CD14-positive monocyte (primary cell): ENCODE data around the gene SPHK1. TPM values are rescaled to one million over a fixed set of nuclear protein-coding genes. Genes with fewer than 3 reads are reported as not detected.
A peak's percentile ranks its signal among the peaks of the same experiment; 100 is the strongest.

Source experiments
- DNase-seq, 3 donors: peaks; one replicate each; pipeline ENCODE4 v3.0.0-alpha.2; 2011 to 2022
- H2AFZ ChIP-seq: 2 replicates; pipeline ENCODE4 v1.6.0; 2012; ENCODE audit warnings: mild to moderate bottlenecking, low read depth, low read length, inconsistent platforms; ENCODE audit not compliant: insufficient read depth, poor library complexity, severe bottlenecking
- H3K27ac ChIP-seq, 2 donors: 1 replicate in 1 of 2; 2 replicates in 1 of 2; pipeline ENCODE4 v1.5.1; 2012 to 2013; ENCODE audit warnings: low read length in 2 of 2, control low read depth in 1 of 2, inconsistent platforms in 1 of 2, low read depth in 1 of 2, mild to moderate bottlenecking in 1 of 2
- H3K27me3 ChIP-seq, 2 donors: one replicate each; pipeline versions ENCODE4 v1.6.0 to v1.6.1; 2011 to 2013; ENCODE audit warnings: low read length in 2 of 2; ENCODE audit not compliant: control insufficient read depth in 2 of 2, insufficient read depth in 2 of 2
- H3K36me3 ChIP-seq, 2 donors: replicated peaks in 1 of 2; 1 replicate in 1 of 2; 2 replicates in 1 of 2; pipeline versions ENCODE4 v1.5.1 to v1.6.1; 2012 to 2013; ENCODE audit warnings: low read length in 2 of 2, control low read depth in 1 of 2, inconsistent platforms in 1 of 2, mild to moderate bottlenecking in 1 of 2; ENCODE audit not compliant: insufficient read depth in 2 of 2, control insufficient read depth in 1 of 2
- H3K4me1 ChIP-seq, 2 donors: 1 replicate in 1 of 2; 2 replicates in 1 of 2; pipeline versions ENCODE4 v1.5.1 to v1.6.1; 2012 to 2013; ENCODE audit warnings: low read length in 2 of 2, control low read depth in 1 of 2, inconsistent platforms in 1 of 2, mild to moderate bottlenecking in 1 of 2, moderate library complexity in 1 of 2; ENCODE audit not compliant: insufficient read depth in 2 of 2, control insufficient read depth in 1 of 2
- H3K4me2 ChIP-seq: replicated peaks from 2 replicates; pipeline ENCODE3; 2012; ENCODE audit warnings: low read length, moderate library complexity, mild to moderate bottlenecking; ENCODE audit not compliant: poor library complexity, severe bottlenecking; ENCODE audit errors: extremely low read depth
- H3K4me3 ChIP-seq, 3 experiments: fragments of 200-600 bp in 1 of 3; sonication (generic) in 1 of 3; replicated peaks in 1 of 3; 1 replicate in 2 of 3; 2 replicates in 1 of 3; pipeline ENCODE4 v1.5.1; 2011 to 2013; ENCODE audit warnings: low read length in 3 of 3, mild to moderate bottlenecking in 3 of 3, control low read depth in 2 of 3, low read depth in 2 of 3, inconsistent platforms in 1 of 3, moderate library complexity in 1 of 3
- H3K79me2 ChIP-seq: 2 replicates; pipeline ENCODE4 v1.6.0; 2012; ENCODE audit warnings: mild to moderate bottlenecking, control low read depth, inconsistent platforms, low read length, moderate library complexity; ENCODE audit not compliant: insufficient read depth
- H3K9ac ChIP-seq: 2 replicates; pipeline ENCODE4 v1.6.0; 2017; ENCODE audit warnings: low read length, mild to moderate bottlenecking; ENCODE audit not compliant: insufficient read depth, poor library complexity, severe bottlenecking
- H3K9me3 ChIP-seq, 2 donors: replicated peaks in 1 of 2; 1 replicate in 1 of 2; 2 replicates in 1 of 2; pipeline versions ENCODE4 v1.5.1 to v1.6.1; 2012 to 2013; ENCODE audit warnings: low read length in 2 of 2, control low read depth in 1 of 2; ENCODE audit not compliant: control insufficient read depth in 1 of 2, insufficient read depth in 1 of 2
- H4K20me1 ChIP-seq: 2 replicates; pipeline ENCODE4 v1.6.0; 2012; ENCODE audit warnings: mild to moderate bottlenecking, low read length, control low read depth, moderate library complexity; ENCODE audit not compliant: insufficient read depth
- H3K27ac Mint-ChIP-seq, 7 donors: one replicate each; pipeline ENCODE4 v1.8.0; 2020; ENCODE audit warnings: mild to moderate bottlenecking in 7 of 7, mixed read lengths in 7 of 7, moderate library complexity in 6 of 7, inconsistent platforms in 2 of 7
- H3K27me3 Mint-ChIP-seq, 3 donors: one replicate each; pipeline ENCODE4 v1.8.0; 2021 to 2022; ENCODE audit warnings: low read depth in 3 of 3, mild to moderate bottlenecking in 3 of 3, mixed read lengths in 3 of 3, moderate library complexity in 3 of 3, inconsistent platforms in 1 of 3
- H3K36me3 Mint-ChIP-seq, 2 donors: one replicate each; pipeline ENCODE4 v1.8.0; 2020; ENCODE audit warnings: mixed read lengths in 2 of 2, inconsistent platforms in 1 of 2, mild to moderate bottlenecking in 1 of 2
- H3K4me1 Mint-ChIP-seq: one replicate; pipeline ENCODE4 v1.8.0; 2020; ENCODE audit warnings: mild to moderate bottlenecking, mixed read lengths
- H3K4me3 Mint-ChIP-seq, 2 donors: one replicate each; pipeline ENCODE4 v1.8.0; 2020; ENCODE audit warnings: mild to moderate bottlenecking in 2 of 2, mixed read lengths in 2 of 2, moderate library complexity in 1 of 2
- H3K9me3 Mint-ChIP-seq, 7 donors: one replicate each; pipeline ENCODE4 v1.8.0; 2020 to 2022; ENCODE audit warnings: mixed read lengths in 7 of 7, mild to moderate bottlenecking in 6 of 7, moderate library complexity in 6 of 7, inconsistent platforms in 2 of 7
- CTCF ChIP-seq: fragments of 200-600 bp; IDR thresholded peaks from one replicate; pipeline ENCODE4 v1.8.0; 2022; ENCODE audit warnings: antibody characterized with exemption, mild to moderate bottlenecking
- WGBS: methylation state at CpG from one replicate; pipeline ENCODE4 v1.1.5; 2013; ENCODE audit warnings: missing lambda C conversion rate; ENCODE audit not compliant: insufficient coverage; 5-methylcytosine and 5-hydroxymethylcytosine counted together
- intact Hi-C, 2 donors: fragments of 100-400 bp; cut with micrococcal nuclease; formaldehyde crosslinking; loops; one replicate each; pipeline versions ENCODE4 v1.15.0 to v1.15.1; 2023
- polyA plus RNA-seq, 3 donors: library from polyadenylated mRNA; depleted of rRNA in 1 of 3; unstranded in 2 of 3; stranded (reverse) in 1 of 3; fragments of 300-500 nt in 2 of 3; fragments of >200 nt in 1 of 3; fragmentation: Illumina TruSeq in 2 of 3; gene quantifications; 1 replicate in 2 of 3; 2 replicates in 1 of 3; pipeline ENCODE4 v1.2.3, GENCODE V29; 2012 to 2021

The SPHK1 gene
- polyA plus RNA-seq, 3 donors, result 12.9 to 33.9 (median 19.1) TPM

- no peak for DNase-seq
- peaks cover 12 to 19% of the 10 kb centered on the region in 2 donors for H3K36me3 Mint-ChIP-seq
- Histone ChIP-seq H3K79me2 (peaks cover 20% of the 10 kb centered on the region), H4K20me1 (peaks cover 52% of the 10 kb centered on the region), H3K4me3 (no peak overlapping the region), H3K27me3 (no peaks in the 10 kb centered on the region), H3K27ac (no peak overlapping the region), H3K4me2 (no peak overlapping the region), H3K36me3 (no peaks in the 10 kb centered on the region), H3K9ac (no peak overlapping the region), H3K4me1 (no peaks in the 10 kb centered on the region), H2AFZ (no peak overlapping the region), H3K9me3 (no peaks in the 10 kb centered on the region)
- no peak overlapping the region for H3K4me3 Mint-ChIP-seq
- H3K27me3 Mint-ChIP-seq, result no peaks in the 10 kb centered on the region
- peak overlapping the region in 1 of 7 donors; percentile 3 for H3K27ac Mint-ChIP-seq
- WGBS, result 85% methylated on average over 3 of the region's 3 CpGs
- H3K4me1 Mint-ChIP-seq, result peaks cover 15% of the 10 kb centered on the region
- intact Hi-C loops, result no loop called here
- TF ChIP-seq CTCF, result no peak
- no peaks in the 10 kb centered on the region for H3K9me3 Mint-ChIP-seq
Measured at GRCh38 chr17:76426853-76427252, 42.4 kb downstream of the SPHK1 start.

GRCh38 chr17:76427501-76428231 lies 43.3 kb downstream of the SPHK1 start:
- no peak for DNase-seq
- Mint-ChIP-seq H3K27me3 (no peaks in the 10 kb centered on the region), H3K4me1 (peaks cover 16% of the 10 kb centered on the region), H3K4me3 (no peak overlapping the region), H3K9me3 (no peaks in the 10 kb centered on the region), H3K36me3 (peaks cover 8 to 12% of the 10 kb centered on the region in 2 donors), H3K27ac (peak overlapping the region in 2 of 7 donors; percentile 13 to 41)
- Histone ChIP-seq H3K4me3 (no peak overlapping the region), H3K36me3 (no peaks in the 10 kb centered on the region), H3K9me3 (no peaks in the 10 kb centered on the region), H3K4me2 (no peak overlapping the region), H3K27ac (no peak overlapping the region), H3K79me2 (peaks cover 28% of the 10 kb centered on the region), H2AFZ (no peak overlapping the region), H3K9ac (no peak overlapping the region), H3K27me3 (no peaks in the 10 kb centered on the region), H4K20me1 (peaks cover 52% of the 10 kb centered on the region), H3K4me1 (no peaks in the 10 kb centered on the region)
- no peak for TF ChIP-seq CTCF
- intact Hi-C loops, result no loop called here
- 82% methylated on average over 3 of the region's 8 CpGs for WGBS
